NCI-H1092 (cell line): ENCODE results near the gene TRIM29.
"Not testable (repeated sequence)": the region's sequence is repeated elsewhere in the genome, so short reads cannot be mapped to it uniquely, and the experiment has no call there.

ENCODE experiments used
- DNase-seq: peaks from one replicate; lab custom pipeline; 2025; lab: John Stamatoyannopoulos, UW

TRIM29 gene

DNA sequence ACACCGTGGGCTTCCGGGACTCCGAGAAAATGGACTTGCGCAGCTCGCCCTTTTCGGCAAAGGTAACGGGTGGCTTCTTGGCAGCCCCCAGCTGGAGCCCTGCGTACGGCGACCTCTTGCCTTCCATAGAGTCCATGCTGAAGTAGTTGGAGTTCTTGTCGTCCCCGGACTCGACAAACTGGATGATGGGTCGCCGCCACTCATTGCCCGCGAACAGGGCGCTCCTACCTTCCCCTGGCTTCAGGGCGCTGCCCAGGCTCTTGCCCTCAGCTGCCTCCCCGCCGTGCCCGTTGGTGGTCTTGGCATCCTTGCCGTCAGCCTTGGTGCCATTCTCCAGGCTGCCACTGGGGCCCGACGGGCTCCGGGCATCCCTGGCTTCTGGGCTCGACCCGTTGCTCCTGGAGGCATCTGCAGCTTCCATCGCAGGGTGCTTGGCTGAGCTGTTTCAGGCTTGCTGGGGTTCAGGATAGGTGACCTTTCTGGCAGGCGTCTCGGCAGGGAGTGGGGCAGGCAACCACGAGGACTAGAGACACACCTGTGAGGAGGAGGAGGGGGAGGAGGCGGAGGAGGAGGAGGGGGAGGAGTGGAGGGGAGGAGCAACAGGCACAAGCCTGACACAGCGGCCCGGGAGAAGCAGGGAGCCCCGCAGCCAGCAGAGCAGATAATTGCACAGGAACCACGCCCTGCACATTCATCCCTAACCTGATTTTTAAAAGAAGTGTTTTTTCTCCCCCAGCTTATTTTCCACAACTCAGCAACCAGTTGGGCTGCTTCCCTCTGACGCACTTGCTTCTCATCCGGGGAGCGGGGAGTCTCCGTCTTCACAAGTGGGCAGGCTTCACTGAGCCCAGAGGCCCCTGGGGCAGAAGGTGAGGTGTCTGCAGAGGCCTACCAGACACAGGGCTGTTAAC, at the start of gene TRIM29:
TRIM29 (minus strand) TSS at position 503 of the 911 bp plus-strand sequence; CDS start at position 421, 82 bp downstream.
- DNase-seq = no peak

DNA sequence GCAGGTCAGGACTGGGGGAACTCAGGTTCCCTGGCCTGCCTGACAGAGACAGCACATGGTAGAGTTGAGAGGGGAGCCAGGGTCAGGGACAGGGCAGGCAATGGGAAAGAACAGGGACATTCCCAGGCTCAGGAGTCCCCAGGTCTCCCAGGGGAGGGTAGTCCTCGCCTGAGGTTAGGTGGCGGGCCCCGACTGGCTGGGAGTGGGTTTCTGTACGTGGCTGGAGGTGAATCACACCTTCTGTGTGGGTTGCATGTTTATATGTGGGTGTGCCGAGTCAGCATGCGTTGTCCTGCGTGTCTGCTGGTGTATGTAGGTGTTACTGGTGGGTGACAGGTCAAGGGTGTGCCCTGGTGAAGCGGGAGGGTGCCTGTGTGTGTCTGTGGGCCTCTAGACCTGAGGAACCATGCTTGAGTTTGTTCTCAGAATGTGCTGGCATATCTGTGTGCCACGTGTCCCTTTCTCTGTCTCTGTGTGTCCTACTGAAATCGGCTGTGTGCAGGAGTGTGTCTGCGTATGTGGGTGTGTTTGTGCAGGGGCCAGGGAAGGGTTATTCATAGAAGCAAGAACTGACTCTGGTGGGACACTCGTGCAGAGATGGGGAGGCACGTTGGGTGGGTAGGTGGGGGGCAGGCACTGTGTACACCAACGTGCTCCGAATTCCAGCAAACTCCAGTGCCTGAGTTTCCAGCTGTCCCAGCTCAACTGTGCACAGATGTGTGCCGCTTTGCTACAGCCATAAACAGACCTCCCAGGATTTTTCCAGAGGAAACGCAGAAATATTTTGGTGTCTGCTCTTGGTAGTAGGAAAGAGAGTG, 49.1 kb upstream of the TRIM29 start:
- DNase-seq = no peak

DNA sequence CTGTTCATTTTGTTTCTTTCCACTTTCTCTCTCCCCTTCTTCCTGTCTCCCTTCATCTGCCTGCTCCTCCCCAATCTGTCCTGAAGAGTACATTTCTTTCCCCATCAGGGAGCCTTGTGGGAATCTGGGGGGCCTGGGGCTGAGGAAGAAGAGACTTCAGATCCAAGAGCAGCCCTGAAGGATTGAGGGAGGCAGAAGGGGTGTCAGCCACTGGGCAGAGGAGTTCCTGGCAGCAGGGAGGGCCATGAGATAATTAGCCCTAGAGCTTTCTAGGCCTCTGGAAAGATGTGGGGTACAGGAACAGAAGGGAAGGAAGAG, 48.5 kb upstream of the TRIM29 start:
- no peak for DNase-seq

GRCh38 chr11:120185706-120186455, 48.0 kb upstream of the TRIM29 start:
- DNase-seq = no peak

- no peak for DNase-seq
Measured at GRCh38 chr11:120184946-120185705, 47.2 kb upstream of the TRIM29 start.

DNA sequence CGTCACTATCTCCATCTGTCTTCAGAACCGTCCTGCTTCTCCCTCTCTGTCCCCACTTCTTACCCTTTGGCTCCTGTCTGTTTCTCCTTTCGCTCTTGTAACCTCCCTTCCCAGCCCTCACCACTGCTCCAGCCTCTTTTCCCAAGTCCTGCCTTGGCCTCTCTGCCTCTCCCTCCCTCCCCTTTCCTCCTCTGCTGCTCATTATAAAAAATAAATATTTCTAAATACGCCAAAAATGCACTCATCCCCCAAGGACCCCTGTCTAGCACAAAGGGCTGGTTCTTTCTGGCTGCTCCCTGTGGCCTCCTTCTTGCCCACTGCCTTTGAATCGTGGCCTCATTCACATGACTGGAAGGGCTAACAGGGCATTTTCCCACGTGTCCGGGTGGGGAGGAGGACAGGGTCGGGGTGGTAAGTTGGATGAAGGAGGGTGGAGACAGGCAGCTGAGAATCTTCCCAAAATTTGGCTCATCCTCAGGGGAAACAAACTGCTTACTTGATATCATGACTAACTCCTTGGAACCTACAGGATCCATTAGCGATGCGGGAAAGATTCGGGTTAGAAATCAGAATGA, 46.5 kb upstream of the TRIM29 start:
- DNase-seq = no peak

- no peak for DNase-seq
Measured at GRCh38 chr11:120183701-120184141, 45.8 kb upstream of the TRIM29 start.

DNA sequence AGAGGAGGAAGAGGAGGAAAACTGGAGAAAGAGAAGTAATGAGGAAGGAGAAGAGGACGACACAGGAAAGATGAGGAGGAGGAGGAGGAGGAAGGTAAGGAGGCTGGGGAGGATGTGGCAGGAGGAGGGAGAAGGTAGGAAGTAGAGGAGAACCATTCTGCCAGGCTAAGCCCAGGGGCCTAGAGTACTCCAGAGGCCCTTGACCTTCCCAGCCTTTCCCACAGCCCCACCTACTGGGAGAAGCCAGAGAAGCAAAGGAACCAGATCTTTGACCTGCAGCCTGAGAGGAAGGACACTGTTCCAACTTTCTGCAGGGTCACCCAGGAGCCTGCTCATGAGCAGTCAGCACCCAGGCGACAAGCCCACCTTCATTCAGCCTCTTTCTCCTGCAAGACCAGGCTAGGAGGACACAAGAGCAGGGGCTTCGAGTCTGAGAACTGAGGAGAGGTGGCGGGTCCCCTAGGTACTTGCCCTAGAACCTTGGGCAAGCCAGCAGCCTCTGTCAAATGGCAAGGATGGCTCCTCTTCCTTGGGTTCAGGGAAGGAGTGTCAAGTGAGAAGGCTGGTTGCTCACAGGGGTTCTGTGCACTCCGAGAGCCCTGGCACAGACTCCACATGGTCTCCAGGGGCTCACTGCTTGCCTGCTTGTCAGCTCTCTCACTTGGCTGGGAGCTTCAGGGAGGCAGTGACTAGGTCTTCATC, 45.0 kb upstream of the TRIM29 start:
- peak; percentile 40 for DNase-seq

DNA sequence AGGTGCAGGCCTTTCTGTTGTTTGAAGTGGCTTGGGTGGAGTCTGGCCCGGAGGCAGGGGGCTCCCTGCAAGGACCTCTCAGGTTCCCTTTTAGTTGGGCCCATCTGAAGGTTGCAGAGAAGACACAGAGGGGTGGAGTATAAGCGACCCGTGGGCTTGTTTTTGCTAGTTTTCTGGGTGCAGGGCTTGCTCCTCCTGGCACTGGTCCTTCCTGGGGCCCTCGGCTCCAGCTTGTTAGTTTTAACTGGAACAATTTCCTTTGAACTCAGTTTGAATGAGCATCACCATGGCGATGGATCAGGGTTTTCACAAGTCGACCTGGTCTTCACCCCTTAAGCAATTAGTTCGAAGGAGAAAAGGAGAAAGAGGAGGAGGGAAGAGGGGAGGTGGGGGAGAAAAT, 44.5 kb upstream of the TRIM29 start:
- no peak for DNase-seq

GRCh38 chr11:120181376-120181975, 43.6 kb upstream of the TRIM29 start:
- no peak for DNase-seq

- DNase-seq = no peak
Measured at GRCh38 chr11:120180551-120181232, 42.8 kb upstream of the TRIM29 start.

- DNase-seq = not testable (repeated sequence)
Measured at GRCh38 chr11:120180063-120180462, 42.1 kb upstream of the TRIM29 start.

GRCh38 chr11:120179057-120179672, 41.3 kb upstream of the TRIM29 start:
- no peak for DNase-seq

DNA sequence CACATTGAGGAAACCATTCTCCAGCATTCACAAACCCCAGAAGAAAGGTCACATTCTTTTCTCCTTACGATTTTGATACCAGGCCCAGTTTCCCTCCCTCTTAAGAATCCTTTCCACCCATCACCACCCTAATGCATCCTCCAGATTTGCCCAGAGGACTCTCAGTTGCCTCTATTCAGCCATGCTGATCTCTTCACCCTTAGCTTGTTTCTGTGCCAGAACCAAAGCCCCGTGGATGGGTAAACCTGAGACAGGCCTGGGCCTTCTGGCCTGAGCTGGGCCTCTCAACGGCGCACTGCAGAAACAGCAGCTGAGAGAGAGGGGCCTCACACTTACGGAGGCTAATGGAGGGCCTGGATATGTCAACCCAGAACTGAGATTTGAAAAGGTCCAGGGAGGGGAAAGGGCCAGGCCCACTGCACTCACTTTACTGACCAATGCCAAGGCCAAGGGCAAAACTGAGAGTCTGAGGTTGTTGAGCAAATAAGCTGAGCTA, 40.7 kb upstream of the TRIM29 start:
- DNase-seq = no peak

DNA sequence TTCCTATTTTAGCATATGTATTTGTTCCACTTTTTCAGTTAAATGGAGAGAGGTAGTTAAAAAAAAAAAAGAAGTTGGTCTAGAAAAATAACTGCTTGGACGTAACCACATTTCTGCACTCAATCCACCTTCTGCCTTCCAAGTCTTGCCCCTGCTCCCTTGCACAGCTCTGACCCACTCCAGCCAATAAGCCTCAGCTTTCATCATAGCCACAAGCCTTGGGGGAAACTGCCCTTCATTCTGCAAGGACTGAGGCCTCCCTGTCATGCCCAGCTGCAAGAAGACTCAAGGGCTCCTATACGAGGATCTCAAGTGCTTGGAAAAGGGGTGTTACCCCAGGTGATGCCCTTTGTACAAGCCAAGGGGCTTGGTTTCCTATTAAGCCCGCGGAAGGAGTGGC, 37.0 kb upstream of the TRIM29 start:
- no peak for DNase-seq

DNA sequence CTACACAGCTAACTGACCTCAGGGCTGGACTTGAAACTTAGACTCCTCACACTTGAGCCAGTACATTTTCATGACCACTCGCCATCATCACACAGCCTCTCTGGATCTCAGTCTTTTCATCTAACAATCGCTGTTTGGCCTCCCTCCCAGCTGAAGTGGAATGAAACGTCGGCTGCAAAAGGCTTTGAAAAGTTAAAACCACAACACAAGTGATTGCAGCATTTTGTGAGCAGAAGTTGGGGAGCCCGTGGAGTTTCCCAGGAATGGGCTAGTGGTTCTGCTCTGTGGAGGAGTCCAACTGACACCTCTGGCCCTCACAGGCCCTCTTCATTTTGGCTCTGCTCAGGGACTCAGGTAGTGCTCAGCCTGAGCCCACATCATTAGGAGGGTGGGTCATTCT, 35.9 kb upstream of the TRIM29 start:
- DNase-seq = no peak

DNA sequence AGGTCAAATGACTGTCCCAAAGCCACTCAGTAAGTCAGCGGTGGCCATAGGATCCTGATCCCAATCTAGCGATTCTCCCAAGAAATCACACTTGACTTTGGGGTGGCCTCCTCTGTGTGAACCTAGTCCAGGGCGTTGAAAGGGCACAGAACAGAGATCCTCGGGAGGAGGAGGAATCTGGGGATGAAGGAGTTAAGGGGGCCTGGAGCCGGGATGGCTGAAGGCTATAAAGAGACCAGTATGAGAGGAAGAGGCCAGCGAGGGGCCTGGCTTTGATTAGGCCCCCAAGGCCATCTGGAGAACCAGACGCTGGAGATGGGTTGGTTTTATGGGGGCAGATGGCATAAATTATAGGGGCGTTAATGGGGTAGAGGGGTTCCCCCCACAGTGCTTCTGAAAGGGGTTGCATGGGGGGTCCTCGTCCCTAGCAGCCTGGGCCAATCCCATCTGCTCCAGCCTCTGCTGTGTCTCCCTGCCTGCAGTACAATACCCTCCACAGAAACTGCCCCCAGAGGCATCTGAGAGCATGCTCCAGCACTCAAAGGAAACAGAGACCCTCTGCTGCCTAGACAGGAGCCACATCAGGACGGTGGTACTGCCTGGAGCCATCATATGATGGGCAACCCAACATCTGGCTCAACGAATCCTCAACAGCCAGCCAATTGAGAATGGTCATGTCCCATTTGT, 35.2 kb upstream of the TRIM29 start:
- DNase-seq = no peak
